EL (cell line): ENCODE results near the gene MACROH2A2.
"Not testable (repeated sequence)": the region's sequence is repeated elsewhere in the genome, so short reads cannot be mapped to it uniquely, and the experiment has no call there.

Experiments
- DNase-seq: peaks from one replicate; pipeline ENCODE4 v3.0.0-alpha.2; 2016

The MACROH2A2 gene

DNA sequence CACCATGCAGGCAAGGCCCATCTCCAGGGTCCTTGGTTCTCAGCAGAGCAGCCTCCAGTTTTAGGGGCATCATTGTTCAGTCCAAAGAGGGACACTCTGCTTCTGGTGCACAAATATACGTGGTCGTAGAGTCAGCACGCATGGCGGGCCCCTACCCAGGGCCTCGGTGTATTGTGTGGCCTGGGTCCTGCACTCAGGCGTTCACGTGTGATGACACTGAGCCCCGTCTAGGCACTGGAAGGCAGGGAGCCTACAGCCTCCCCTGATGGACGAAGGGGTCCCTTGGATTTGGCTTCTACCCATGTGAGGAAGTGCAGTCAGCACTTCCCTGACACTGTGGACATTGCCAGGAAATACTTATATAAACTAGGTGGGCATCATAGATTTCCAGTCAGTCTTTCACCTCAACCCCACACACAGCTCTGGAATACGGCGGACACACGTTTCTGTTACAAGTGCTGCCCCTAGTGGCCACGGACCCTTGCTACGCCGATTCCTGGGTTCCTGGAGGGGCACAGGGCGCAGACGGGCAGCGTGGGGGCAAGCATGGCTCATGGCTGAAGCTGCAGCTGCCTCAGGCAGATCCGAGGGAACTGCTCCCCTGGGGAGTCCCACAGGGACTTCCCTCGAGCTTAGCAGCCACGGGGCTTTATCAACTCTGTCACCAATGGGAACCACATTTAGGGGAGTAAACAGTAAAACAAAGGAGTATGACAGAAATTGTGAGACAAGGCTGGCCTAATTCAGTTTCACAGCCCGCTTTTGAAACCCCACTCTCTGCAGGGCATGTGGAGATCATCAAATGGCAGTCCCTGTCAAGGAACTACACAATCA lies 54.5 kb downstream of the MACROH2A2 start:
- DNase-seq, result no peak

DNA sequence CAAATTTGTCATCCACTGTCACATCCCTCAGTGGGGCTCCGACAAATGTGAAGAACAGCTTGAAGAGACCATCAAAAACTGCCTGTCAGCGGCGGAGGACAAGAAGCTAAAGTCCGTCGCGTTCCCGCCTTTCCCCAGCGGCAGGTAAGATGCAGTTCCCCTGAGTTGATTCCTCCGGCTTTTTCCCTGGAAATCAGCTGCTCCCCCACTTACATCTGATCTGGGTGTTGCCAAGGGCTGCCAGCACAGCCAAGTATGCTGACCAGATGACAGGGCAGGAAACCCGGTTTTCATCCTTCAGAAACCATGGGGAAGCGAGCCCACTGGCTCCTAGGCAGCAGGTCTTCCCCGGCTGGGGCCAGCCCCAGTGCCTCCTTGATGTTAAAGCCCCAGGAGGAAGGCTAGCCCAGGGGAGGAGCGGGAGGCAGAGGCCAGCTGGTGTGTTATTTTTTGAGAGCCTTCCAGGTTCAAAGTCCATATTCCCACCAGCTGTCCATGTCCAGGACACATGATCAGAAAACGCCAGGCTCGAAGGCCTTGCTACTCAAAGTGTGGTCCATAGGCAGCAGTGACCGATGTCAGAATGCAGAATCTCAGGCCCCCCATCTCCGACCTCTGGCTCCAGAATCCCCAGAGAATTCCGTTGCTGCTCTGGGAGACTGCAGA lies 56.6 kb downstream of the MACROH2A2 start:
- no peak for DNase-seq

DNA sequence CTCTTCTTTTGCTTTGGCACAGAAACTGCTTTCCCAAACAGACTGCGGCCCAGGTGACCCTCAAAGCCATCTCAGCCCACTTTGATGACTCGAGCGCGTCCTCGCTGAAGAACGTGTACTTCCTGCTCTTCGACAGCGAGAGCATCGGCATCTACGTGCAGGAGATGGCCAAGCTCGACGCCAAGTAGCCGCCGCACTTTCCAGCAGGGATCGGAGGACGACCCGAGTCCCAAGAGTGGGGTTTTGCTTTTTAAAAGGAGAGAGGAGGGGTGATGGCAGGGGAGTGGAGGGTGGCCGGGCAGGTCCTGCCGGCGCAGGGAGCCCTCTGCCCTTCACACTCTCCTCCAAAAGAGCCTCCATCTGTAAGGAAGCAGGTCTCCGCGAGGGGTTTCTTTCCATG lies 58.9 kb downstream of the MACROH2A2 start:
- DNase-seq, result no peak

DNA sequence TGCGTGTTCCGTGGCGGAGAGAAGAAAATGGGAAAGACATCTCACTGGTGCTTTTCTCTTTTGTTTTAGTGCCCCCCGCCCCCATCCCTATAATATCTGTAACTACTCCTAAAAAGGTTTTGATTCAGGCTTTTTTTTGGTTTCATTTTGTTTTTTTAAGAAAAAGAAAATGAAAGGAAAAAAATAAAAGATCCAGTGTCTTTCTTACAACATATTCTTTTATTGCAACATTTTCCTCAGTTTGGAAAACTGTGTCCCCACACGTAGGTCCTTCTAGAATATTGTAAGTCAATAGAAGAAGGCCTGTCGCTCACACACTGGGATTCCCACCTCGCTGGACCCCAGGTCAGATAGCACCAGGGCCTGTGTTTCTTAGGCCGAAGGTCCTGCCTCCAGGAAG lies 59.4 kb downstream of the MACROH2A2 start:
- no peak for DNase-seq

DNA sequence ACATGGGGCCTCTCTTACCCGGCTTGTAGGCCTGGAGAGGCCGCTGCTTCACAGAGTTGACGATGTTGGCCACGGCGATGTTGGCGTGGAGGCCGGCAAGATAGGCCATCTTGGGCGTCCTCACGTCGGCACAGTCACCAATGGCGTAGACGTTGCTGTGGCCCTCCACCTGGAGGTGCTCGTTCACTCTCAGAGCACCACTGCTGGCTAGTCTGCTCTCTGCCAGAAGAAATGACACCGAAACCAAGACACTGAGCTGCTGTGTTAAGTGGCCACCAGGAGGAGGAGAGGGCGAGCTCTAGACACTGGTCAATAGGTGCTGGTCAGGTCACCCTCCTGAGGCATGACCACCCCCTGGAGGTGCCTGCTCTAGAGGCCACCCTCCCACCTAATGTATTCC lies 62.3 kb downstream of the MACROH2A2 start:
- no peak for DNase-seq

DNA sequence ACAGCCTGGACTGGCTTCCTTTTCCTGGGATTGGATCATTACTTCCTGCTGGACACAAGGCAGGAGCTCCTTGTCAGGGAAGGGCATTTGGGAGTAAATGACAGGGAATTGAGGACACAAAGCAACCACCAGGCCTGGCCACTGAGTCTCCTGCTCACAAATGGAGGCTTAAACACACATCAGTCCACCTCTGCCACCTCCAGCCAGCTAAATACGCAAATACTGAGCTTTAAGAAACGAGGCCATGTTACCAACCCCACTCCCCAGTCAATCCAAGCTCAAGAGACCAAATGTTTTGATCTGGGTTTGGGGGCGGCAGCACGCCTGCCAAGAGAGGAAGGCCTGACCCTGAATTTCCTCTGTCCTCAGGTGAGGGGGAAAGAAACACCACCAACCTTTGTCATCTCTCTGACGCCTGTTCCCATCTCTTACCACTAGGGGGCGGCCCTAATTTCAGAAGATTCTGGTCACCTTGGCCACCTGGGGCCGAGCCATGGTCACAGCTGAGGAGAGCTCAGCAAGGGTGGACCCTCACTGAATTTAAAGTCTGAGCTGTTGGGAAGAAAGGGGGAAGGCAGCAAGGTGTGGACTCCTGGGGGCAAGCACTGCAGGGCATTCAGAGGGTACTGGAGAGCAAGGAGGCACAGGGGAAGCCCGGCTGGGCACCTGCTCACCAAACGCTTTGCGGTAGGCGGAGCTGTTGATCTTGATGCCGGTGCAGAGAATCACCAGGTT lies 63.5 kb downstream of the MACROH2A2 start:
- DNase-seq, result peak; percentile 27

DNA sequence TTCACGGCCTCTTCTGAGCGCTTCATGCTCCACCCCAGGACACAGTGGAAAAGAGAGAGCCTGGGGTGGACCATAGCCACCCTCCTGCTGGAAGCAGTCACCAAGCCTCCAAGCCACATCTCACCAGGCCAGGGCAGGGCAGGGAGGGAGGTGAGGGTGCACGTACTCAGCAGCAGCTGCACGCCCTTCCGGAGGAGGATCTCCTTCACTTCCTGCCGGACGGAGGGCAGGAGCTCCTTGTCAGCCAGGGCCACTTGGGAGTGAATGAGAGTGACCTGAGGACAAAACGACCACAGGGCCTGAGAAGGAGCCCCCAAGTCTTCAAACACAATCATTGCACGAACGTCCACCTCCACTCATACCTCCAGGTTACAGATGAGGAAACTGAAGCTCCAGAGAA lies 65.0 kb downstream of the MACROH2A2 start:
- no peak for DNase-seq

DNA sequence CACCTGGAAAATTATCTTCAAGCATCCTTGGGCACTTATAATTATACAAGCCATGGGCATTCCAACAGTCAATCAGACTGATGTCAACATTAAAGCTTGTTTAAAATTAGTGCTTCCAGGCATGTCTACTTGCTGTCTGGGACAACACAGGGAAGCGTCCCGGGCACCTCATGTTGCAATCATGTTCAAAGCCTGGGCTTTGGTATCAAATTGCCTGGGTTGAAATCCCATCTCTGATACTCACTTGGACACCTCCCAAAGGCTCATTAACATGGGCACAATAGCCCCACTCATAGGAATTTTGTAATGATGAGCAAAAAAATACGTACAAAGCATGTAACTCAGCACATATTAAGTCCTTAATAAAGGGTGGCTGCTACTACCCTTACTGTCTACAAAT lies 65.5 kb downstream of the MACROH2A2 start:
- DNase-seq, result no peak

DNA sequence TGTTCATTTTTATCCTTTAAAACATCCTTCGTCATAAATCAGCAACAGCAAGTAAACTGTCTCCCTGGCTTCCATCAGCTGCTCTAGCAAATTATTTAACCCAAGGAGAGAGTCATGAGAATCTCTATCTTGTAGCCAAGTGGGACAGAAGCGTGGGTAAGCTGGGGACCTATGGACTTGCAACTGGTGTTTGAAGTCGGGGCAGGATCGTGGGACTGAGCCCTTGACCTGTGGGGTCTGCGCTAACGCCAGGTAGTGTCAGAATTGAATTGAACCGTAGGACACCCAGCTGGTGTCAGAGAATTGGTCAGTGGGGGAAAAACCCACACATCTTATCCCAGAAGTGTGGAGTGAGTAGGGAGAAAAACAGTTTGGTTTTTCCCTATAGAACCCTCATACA lies 66.6 kb downstream of the MACROH2A2 start:
- DNase-seq, result no peak

DNA sequence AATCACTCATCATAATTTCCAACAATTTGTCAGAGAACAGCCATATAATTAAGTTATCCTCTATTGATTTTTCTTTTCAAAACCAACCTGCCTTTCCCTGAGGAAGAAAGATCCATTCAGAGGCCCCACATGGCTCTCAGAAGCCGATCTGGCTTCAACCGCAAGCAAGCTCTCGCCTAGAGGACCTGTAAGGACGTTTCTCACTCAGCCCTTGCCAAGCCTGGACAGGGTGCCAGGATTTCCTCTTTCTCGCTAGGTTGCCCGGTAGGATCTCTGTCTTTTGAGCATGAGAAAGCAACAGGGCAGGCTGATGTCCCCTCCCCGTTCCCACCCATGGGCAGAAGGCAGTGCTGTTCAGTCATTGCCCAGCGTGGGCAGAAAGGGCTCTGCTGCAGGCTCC lies 67.0 kb downstream of the MACROH2A2 start:
- DNase-seq, result no peak

DNA sequence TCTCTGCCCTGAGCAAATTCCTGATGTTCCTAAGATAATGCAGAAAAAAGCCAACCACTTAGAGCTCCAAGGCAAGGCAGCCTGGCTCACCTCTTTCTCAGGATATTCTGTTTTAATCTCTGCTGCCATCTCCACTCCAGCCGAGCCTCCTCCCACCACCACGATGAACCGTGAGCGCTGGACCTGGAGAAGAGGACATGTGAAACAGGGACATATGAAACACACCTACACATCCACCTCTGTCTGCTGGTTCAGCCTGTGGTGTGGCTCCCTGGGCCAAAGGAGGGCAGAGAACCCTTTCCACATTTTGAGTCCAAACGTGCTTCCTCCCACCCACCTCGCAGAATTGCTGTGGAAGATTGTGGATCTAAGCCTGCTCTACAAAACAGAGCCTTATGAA lies 67.8 kb downstream of the MACROH2A2 start:
- no peak for DNase-seq

DNA sequence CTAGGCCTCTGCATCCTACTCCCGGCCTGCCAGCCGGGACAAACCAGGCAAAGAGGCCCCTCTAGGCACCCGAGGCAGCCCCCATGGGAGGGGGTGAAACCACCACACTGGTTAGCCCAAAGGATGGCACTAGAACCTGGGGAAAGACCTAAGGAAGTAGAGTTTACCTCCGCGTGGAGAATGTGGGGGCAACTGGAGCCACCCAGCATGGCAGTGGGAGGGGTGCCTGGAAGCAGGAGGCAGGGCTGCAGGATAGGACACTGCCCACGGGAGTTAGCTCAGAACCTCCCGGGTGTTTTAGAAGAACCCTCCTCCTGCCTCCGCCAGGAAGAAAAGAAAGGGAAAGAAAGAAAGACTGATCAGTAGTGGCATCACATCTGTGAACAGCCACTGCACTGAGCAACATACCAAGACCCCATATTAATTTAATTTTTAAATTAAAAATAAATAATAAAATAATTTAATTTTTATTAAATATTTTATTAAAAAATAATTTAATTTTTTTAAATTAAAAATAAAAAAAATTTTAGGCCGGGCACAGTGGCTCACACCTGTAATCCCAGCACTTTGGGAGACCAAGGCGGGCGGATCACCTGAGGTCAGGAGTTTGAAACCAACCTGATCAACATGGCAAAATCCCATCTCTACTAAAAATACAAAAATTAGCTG lies 68.8 kb downstream of the MACROH2A2 start:
- DNase-seq, result no peak

DNA sequence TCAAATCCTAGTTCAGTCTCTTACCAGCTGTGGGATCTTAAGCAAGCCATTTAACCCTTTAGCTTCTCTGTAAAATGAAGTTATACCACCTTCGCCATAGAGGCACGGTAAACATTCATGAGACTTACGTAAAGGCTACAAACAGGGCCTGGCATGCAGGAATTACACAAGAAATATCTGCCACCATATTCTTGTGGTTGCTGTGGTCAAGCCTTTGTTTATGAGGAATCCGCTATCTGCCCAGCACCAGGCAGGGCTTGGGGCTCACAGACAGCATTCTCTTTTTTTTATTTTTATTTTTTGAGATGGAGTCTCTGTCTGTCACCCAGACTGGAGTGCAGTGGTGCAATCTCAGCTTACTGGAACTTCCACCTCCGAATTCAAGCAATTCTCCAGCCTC lies 70.1 kb downstream of the MACROH2A2 start:
- DNase-seq, result no peak

DNA sequence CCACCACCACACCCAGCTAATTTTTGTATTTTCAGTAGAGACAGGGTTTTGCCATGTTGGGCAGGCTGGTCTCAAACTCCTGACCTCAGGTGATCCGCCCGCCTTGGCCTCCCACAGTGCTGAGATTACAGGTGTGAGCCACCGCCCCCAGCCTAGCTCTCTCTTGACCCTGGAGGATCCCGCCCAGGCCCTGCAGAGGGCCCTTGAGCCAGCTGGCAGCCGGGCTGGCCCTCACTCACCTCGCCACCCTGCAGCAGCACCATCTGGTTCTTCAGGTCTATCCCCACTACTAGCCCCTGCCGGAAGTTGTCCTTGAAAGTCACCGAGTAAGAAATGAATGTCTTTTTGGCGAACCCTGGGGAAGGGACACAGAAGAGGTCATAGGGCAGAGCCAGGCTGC lies 70.5 kb downstream of the MACROH2A2 start:
- not testable (repeated sequence) for DNase-seq

DNA sequence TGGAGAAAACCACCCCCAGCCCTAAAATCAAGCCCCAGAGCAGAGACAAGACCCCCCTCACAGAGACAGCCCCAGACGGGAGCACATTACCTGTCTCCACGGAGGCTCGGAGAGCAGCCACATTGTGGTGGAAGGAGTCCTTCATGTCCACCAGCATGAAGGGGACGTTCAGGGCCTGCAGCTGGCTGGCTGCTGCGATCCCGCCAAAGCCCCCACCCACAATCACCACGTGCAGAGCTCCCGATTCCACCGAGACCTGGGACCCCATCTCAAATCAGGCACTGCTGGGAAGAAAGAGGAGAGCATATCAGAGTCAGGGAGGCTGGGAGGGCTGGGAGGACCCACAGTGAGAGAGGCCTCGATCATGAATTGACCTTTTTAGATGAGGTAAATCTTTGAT lies 71.2 kb downstream of the MACROH2A2 start:
- no peak for DNase-seq

DNA sequence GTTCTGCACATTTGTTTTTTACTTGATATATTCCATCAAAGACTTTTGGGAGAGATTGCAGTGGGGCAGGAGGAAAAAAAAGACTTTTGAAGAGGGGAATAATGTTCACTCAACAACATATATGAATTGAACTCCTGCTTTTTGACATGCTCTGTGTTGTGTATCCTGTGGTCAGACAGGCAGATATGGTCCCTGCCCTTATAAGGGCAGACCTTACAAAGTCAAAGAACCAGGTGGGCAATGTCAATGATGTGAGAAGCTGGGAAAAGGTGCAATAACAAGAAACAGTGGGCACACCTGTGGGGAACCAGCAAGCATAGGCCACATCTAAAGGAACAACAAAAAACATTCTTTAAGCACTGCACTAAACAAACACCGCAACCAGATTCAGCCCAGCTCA lies 71.8 kb downstream of the MACROH2A2 start:
- no peak for DNase-seq

DNA sequence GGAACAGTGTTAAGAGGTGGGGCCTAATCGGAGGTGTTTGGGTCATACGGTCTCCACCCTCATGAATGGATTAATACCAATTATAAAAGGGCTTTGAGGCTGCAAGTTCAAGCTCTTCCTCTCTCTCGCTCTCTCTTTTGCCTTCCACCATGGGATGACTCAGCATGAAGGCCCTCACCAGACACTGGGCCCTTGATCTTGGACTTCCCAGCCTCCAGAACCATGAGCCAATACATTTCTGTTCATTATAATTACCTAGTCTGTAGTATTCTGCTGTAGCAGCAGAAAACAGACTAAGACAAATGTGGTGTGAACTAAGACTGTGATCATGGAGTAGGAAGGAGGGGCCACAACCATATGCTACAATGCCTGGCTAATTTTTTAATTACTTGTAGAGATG lies 72.3 kb downstream of the MACROH2A2 start:
- DNase-seq, result no peak

DNA sequence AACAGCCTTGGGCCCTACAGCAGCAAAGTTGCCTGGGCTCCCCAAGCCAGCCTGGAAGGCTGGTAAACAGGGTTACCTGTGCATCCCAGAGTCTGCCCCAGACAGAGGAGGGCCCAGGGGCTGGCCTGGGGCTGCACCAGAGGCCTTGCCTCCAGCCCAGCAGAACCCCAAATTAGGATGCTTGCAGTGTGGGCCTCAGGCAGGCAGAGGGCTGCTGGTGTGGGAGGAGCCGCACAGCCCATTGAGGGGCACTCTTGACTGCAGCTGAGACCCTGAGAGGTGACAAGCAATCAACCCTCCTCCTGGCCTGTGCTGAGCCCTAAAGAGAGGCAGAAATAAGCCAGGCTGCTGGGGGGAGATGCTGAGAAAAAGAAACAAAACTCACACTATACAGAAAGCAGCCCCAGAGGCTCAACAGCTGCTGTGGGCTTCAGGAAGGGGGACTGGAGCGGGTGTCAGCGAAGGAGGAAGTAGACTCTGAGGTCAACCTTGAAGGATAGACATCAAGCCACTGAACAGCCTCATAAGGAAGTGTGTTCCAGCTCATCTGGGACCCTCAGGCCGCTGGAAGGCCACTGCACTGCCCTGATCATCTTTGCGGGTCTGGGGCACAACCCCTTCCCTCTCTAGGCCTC lies 73.4 kb downstream of the MACROH2A2 start:
- no peak for DNase-seq

DNA sequence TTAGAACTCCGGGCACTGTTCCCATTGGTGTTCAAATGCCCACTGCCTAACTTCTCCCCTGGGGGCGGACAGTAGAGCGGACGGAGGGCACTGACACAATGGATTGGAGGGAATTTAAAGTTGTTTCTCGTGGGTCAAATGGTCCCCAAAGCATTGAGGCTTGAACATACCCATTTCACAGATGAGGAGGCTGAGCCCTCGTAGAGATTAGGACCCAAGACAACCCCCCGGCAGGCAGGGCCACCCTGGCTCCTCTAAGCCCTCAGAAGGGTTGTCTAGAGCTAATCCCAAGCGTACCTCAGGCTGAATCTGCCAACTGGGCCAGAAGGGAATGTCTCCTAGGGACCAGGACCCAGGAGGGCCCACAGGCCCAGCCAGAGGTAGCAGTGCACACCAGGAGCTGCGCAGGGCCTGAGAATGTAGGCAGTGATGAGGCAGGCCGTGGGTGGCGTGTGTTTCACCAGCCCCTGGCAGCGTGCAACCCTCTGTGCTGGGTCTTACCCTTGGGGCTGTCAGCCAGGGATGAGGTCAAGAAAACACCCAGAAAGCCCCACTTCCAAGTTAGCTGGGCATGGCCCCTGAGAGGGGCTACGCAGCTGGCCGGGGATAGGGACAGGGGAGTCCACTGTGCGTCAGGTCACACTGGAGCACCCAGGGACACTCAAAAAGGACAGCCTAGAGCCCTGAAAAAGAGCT lies 74.2 kb downstream of the MACROH2A2 start:
- DNase-seq, result no peak

DNA sequence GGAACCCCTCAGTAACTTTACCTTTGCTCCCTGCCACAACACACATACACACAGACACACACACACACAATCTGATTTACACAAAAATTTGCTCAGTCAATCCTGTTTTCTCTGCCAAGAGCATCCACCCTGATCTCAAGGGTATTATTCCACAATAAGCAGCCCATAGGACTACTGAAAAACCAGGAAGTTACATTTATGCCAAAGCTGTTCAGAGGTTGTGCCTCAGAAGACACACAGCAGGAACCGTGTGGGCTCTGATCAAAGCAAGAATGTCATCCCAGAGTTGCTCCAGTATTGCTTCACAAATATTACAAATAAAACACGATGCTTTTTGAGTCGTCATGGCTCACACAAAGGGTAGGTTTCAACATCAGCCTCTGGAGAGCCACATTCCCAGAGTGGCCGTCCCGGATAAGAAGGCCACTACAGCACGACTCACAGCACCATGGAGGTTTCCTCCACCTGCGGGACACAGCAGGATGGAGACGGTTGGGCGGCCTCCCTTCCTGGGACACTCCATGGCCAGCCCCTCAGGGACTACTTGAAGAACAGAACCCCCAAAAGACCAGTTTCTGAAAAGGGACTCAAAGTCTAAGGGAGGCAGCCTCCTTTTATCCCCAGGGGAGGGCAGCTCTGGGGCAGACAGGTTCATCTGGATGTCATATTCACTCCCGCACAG lies 78.4 kb downstream of the MACROH2A2 start:
- DNase-seq, result peak; percentile 38

DNA sequence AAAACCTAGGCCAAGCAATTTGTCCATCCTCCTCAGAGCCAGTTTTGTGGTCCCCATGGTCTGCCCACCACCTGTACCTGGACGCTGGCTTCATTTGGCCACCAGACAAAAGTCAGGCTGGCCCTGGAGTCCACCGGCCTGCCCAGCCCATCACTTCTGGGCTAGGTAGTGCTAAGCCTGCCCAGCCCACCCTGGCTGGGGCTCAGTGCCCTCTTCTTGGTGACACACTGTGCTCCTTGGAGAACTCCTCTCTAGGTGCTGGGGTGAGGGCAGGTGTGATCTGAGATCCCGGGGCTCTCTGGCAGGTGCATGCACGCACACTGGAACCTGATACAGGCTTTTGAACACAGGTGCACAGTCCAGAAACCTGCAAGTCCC lies 78.9 kb downstream of the MACROH2A2 start:
- no peak for DNase-seq
